GM12872 (cell line): Measurements from ENCODE around the gene PRDM16.

Experiments
- CTCF ChIP-seq: IDR thresholded peaks from 3 replicates; pipeline ENCODE4 v1.5.1; 2011; ENCODE audit warnings: low read depth, mild to moderate bottlenecking, low read length, moderate library complexity; ENCODE audit not compliant: insufficient read depth

The PRDM16 gene

GRCh38 chr1:3334366-3334765, 265.4 kb downstream of the PRDM16 start:
- no peak for TF ChIP-seq CTCF

GRCh38 chr1:3335754-3336640, 267.0 kb downstream of the PRDM16 start:
- TF ChIP-seq CTCF: no peak

GRCh38 chr1:3336641-3337630, 267.9 kb downstream of the PRDM16 start:
- TF ChIP-seq CTCF: no peak

GRCh38 chr1:3337798-3338724, 269.1 kb downstream of the PRDM16 start:
- no peak for TF ChIP-seq CTCF

GRCh38 chr1:3338725-3339070, 269.7 kb downstream of the PRDM16 start:
- TF ChIP-seq CTCF: no peak

- TF ChIP-seq CTCF: no peak
Observed at GRCh38 chr1:3339856-3340255, 270.9 kb downstream of the PRDM16 start.
